GM19452 (cell line): ENCODE results near the gene PCED1B.
"Not testable (repeated sequence)": the region's sequence is repeated elsewhere in the genome, so short reads cannot be mapped to it uniquely, and the experiment has no call there.

Experiments used
- ATAC-seq: cut with Tn5 transposase; IDR thresholded peaks from one replicate; pipeline ENCODE4 v1.9.1; 2021; ENCODE audit not compliant: unreplicated experiment

The PCED1B gene

GRCh38 chr12:47205532-47206449, 126.4 kb downstream of the PCED1B start:
- ATAC-seq, result no peak

- no peak for ATAC-seq
Observed at GRCh38 chr12:47206450-47207339, 127.3 kb downstream of the PCED1B start.

- ATAC-seq, result peak; percentile 53
Observed at GRCh38 chr12:47207340-47207717, 127.9 kb downstream of the PCED1B start.

- ATAC-seq, result peak; percentile 84
Observed at GRCh38 chr12:47207829-47208248, 128.4 kb downstream of the PCED1B start.

GRCh38 chr12:47209014-47209413, 129.6 kb downstream of the PCED1B start:
- no peak for ATAC-seq

GRCh38 chr12:47210776-47211175, 131.4 kb downstream of the PCED1B start:
- no peak for ATAC-seq

- no peak for ATAC-seq
Observed at GRCh38 chr12:47212701-47213039, 133.2 kb downstream of the PCED1B start.

- no peak for ATAC-seq
Observed at GRCh38 chr12:47213396-47213795, 134.0 kb downstream of the PCED1B start.

GRCh38 chr12:47214001-47214619, 134.7 kb downstream of the PCED1B start:
- no peak for ATAC-seq

GRCh38 chr12:47214771-47215170, 135.3 kb downstream of the PCED1B start:
- no peak for ATAC-seq

GRCh38 chr12:47216150-47216677, 136.8 kb downstream of the PCED1B start:
- peak; percentile 80 for ATAC-seq

GRCh38 chr12:47217595-47217869, 138.1 kb downstream of the PCED1B start:
- ATAC-seq, result not testable (repeated sequence)

GRCh38 chr12:47218191-47218654, 138.8 kb downstream of the PCED1B start:
- ATAC-seq, result no peak

- ATAC-seq, result no peak
Observed at GRCh38 chr12:47219243-47219642, 139.8 kb downstream of the PCED1B start.

GRCh38 chr12:47221256-47222023, 142.0 kb downstream of the PCED1B start:
- no peak for ATAC-seq

GRCh38 chr12:47222520-47223030, 143.2 kb downstream of the PCED1B start:
- ATAC-seq, result no peak

GRCh38 chr12:47223031-47223847, 143.8 kb downstream of the PCED1B start:
- no peak for ATAC-seq

GRCh38 chr12:47223848-47224213, 144.4 kb downstream of the PCED1B start:
- ATAC-seq, result no peak

- no peak for ATAC-seq
Observed at GRCh38 chr12:47224563-47225133, 145.2 kb downstream of the PCED1B start.
